GM23338 (cell line): Measurements from ENCODE around the gene GPR55. TPM values are rescaled to one million over a fixed set of nuclear protein-coding genes. Genes with fewer than 3 reads are reported as not detected.

ENCODE experiments used
- ATAC-seq: fragments of 200-7000 bp; cut with Tn5 transposase; 3 replicates; pipeline ENCODE4 v1.9.1; 2020
- DNase-seq: peaks from one replicate; pipeline ENCODE4 v3.0.0-alpha.2; 2015; ENCODE audit warnings: low spot score
- H2AFZ ChIP-seq: fragments of 200-600 bp; sonication (generic); 2 replicates; pipeline ENCODE4 v1.8.0; 2016; ENCODE audit warnings: antibody characterized with exemption, mild to moderate bottlenecking, moderate library complexity
- H3F3A ChIP-seq: fragments of 200-600 bp; sonication (generic); replicated peaks from 2 replicates; pipeline ENCODE4 v1.8.0; 2017; ENCODE audit warnings: antibody characterized with exemption, mixed run types, low read depth
- H3K27ac ChIP-seq: fragments of 200-600 bp; sonication (generic); 2 replicates; pipeline ENCODE4 v1.6.1; 2016; ENCODE audit warnings: low read depth
- H3K27me3 ChIP-seq: fragments of 200-600 bp; sonication (generic); 2 replicates; pipeline ENCODE4 v1.8.0; 2016; ENCODE audit warnings: mild to moderate bottlenecking, mixed run types, moderate library complexity; ENCODE audit not compliant: insufficient read depth
- H3K36me3 ChIP-seq: fragments of 200-600 bp; sonication (generic); 2 replicates; pipeline ENCODE4 v1.8.0; 2016; ENCODE audit warnings: mild to moderate bottlenecking; ENCODE audit not compliant: insufficient read depth
- H3K4me1 ChIP-seq: fragments of 200-600 bp; sonication (generic); 2 replicates; pipeline ENCODE4 v1.8.0; 2016; ENCODE audit warnings: mild to moderate bottlenecking, moderate library complexity; ENCODE audit not compliant: insufficient read depth
- H3K4me2 ChIP-seq: fragments of 200-600 bp; sonication (generic); 2 replicates; pipeline ENCODE4 v1.7.1; 2017; ENCODE audit warnings: mixed run types
- H3K4me3 ChIP-seq: fragments of 200-600 bp; sonication (generic); 2 replicates; pipeline ENCODE4 v1.6.1; 2016; ENCODE audit warnings: mixed run types
- H3K79me2 ChIP-seq: fragments of 200-600 bp; sonication (generic); replicated peaks from 2 replicates; pipeline ENCODE4 v1.8.0; 2017; ENCODE audit warnings: mild to moderate bottlenecking; ENCODE audit not compliant: insufficient read depth
- H3K9me2 ChIP-seq: fragments of 200-600 bp; sonication (generic); 2 replicates; pipeline ENCODE4 v1.8.0; 2017; ENCODE audit not compliant: insufficient read depth
- H4K20me1 ChIP-seq: fragments of 200-600 bp; sonication (generic); replicated peaks from 2 replicates; pipeline ENCODE4 v1.8.0; 2017; ENCODE audit warnings: mild to moderate bottlenecking; ENCODE audit not compliant: insufficient read depth
- H3K27ac Mint-ChIP-seq: 2 replicates; pipeline ENCODE4 v1.8.0; 2020; ENCODE audit warnings: inconsistent platforms, mild to moderate bottlenecking, moderate library complexity, mixed read lengths
- H3K27me3 Mint-ChIP-seq: 3 replicates; pipeline ENCODE4 v1.8.0; 2022; ENCODE audit warnings: low read depth, mild to moderate bottlenecking, moderate library complexity, mixed read lengths, inconsistent platforms; ENCODE audit not compliant: insufficient read depth, poor library complexity
- H3K36me3 Mint-ChIP-seq: 3 replicates; pipeline ENCODE4 v1.8.0; 2021; ENCODE audit warnings: low read depth, mild to moderate bottlenecking, inconsistent platforms, moderate library complexity, mixed read lengths
- H3K4me1 Mint-ChIP-seq: 3 replicates; pipeline ENCODE4 v1.8.0; 2020; ENCODE audit warnings: mild to moderate bottlenecking, inconsistent platforms, mixed read lengths
- H3K4me3 Mint-ChIP-seq: 3 replicates; pipeline ENCODE4 v1.8.0; 2021; ENCODE audit warnings: moderate library complexity, mild to moderate bottlenecking, inconsistent platforms, mixed read lengths
- H3K9me3 Mint-ChIP-seq: 3 replicates; pipeline ENCODE4 v1.8.0; 2020; ENCODE audit warnings: moderate library complexity, mild to moderate bottlenecking, inconsistent platforms, mixed read lengths
- CREB1 ChIP-seq: fragments of 250-450 bp; sonication (Bioruptor Pico); IDR thresholded peaks from 2 replicates; pipeline ENCODE4 v1.5.0; 2020; ENCODE audit warnings: low read depth, mild to moderate bottlenecking, moderate library complexity
- CTCF ChIP-seq, 2 experiments: fragments of 200-600 bp in 1 of 2; sonication (generic) in 1 of 2; conservative IDR thresholded peaks; 2 replicates each; pipeline versions ENCODE4 v1.5.1 to v1.6.1; 2016 to 2017; ENCODE audit warnings: antibody characterized with exemption in 2 of 2, low read depth in 2 of 2, mild to moderate bottlenecking in 2 of 2, moderate library complexity in 1 of 2
- ETS1 ChIP-seq: IDR thresholded peaks from 2 replicates; pipeline ENCODE4 v1.6.1; 2016; ENCODE audit warnings: antibody characterized with exemption
- EZH2phosphoT487 ChIP-seq: fragments of 200-600 bp; sonication (generic); IDR thresholded peaks from one replicate; pipeline ENCODE4 v1.8.1; 2018; ENCODE audit warnings: antibody characterized with exemption; ENCODE audit not compliant: unreplicated experiment
- JUNB ChIP-seq: IDR thresholded peaks from one replicate; pipeline ENCODE4 v1.6.1; 2016; ENCODE audit warnings: antibody characterized with exemption; ENCODE audit not compliant: unreplicated experiment
- NANOG ChIP-seq: IDR thresholded peaks from 2 replicates; pipeline ENCODE4 v1.6.1; 2016; ENCODE audit warnings: antibody characterized with exemption, borderline replicate concordance
- POLR2AphosphoS5 ChIP-seq: IDR thresholded peaks from 2 replicates; pipeline ENCODE4 v1.6.1; 2016; ENCODE audit warnings: antibody characterized with exemption, low read depth
- REST ChIP-seq: IDR thresholded peaks from one replicate; pipeline ENCODE4 v1.6.1; 2018; ENCODE audit warnings: antibody characterized with exemption; ENCODE audit not compliant: unreplicated experiment
- STAT1 ChIP-seq: IDR thresholded peaks from one replicate; pipeline ENCODE4 v1.6.1; 2016; ENCODE audit warnings: antibody characterized with exemption; ENCODE audit not compliant: unreplicated experiment
- ZNF114 ChIP-seq: fragments of 250-450 bp; sonication (Bioruptor Pico); IDR thresholded peaks from 2 replicates; pipeline ENCODE4 v1.5.0; 2020; ENCODE audit warnings: mild to moderate bottlenecking, moderate library complexity
- ZNF331 ChIP-seq: fragments of 250-450 bp; sonication (Bioruptor Pico); IDR thresholded peaks from 2 replicates; pipeline ENCODE4 v1.5.0; 2020; ENCODE audit warnings: low read depth, mild to moderate bottlenecking, moderate library complexity
- ZNF462 ChIP-seq: fragments of 250-450 bp; sonication (Bioruptor Pico); IDR thresholded peaks from 2 replicates; pipeline ENCODE4 v1.5.0; 2020; ENCODE audit warnings: mild to moderate bottlenecking, moderate library complexity
- polyA plus RNA-seq: library from polyadenylated mRNA; unstranded; fragments of >200 nt; fragmentation: Nextera tagmentation; extraction: Ambion mirVana; gene quantifications from 2 replicates; pipeline ENCODE4 v1.2.1, GENCODE V29; 2016
- total RNA-seq: library from RNA; depleted of rRNA; stranded (reverse); fragments of >200 nt; shearing (Covaris generic); gene quantifications from 2 replicates; pipeline ENCODE4 v1.2.3, GENCODE V29; 2014

Gene GPR55
- total and polyA plus RNA-seq, 2 experiments from 2014 or later = not detected

- TF ChIP-seq ETS1 (no peak), REST (no peak), STAT1 (no peak), CTCF (conservative IDR thresholded peaks at IDR 0.05; ENCODE audit: low read depth in 2 of 2) (no peak), JUNB (no peak), EZH2phosphoT487 (no peak), NANOG (no peak), POLR2AphosphoS5 (no peak), CREB1 (no peak)
These were observed 30.2 kb upstream of the GPR55 start (continued) for GRCh38 chr2:230955163-230955737.

- H3K79me2 ChIP-seq = no peaks in the 10 kb centered on the region
- no peaks in the 10 kb centered on the region for H3K36me3 ChIP-seq
- H3K4me2 ChIP-seq = no peak overlapping the region
- Mint-ChIP-seq H3K27ac (no peak overlapping the region), H3K4me1 (peaks cover 10% of the 10 kb centered on the region), H3K9me3 (no peaks in the 10 kb centered on the region; the same call in 2 of the 3 replicates), H3K4me3 (no peak overlapping the region), H3K27me3 (peaks cover 23% of the 10 kb centered on the region), H3K36me3 (no peaks in the 10 kb centered on the region; the same call in 2 of the 3 replicates)
- H3K4me3 ChIP-seq = no peak overlapping the region
- peaks cover 20% of the 10 kb centered on the region for H3K27me3 ChIP-seq
- DNase-seq = no peak
- no peaks in the 10 kb centered on the region for H3F3A ChIP-seq
- no peaks in the 10 kb centered on the region for H3K9me2 ChIP-seq
- H4K20me1 ChIP-seq = no peaks in the 10 kb centered on the region
- no peak overlapping the region for H2AFZ ChIP-seq
- no peak for ATAC-seq
- no peaks in the 10 kb centered on the region; the same call in 1 of the 2 replicates for H3K4me1 ChIP-seq
- no peak overlapping the region for H3K27ac ChIP-seq
- TF ChIP-seq EZH2phosphoT487 (no peak), ZNF114 (CRISPR knock-in tag) (no peak), ZNF462 (CRISPR knock-in tag) (no peak), CREB1 (no peak), ZNF331 (no peak), JUNB (no peak), NANOG (no peak), POLR2AphosphoS5 (no peak)
These were observed 29.7 kb upstream of the GPR55 start for GRCh38 chr2:230954746-230955145.
